ENCODE data around the gene ADAM15.

ADAM15 gene

GRCh38 chr1:155068599-155068998 lies 17.5 kb downstream of the ADAM15 start:
- no peak overlapping the region for H3K4me3 ChIP-seq (ENCODE audit: low read depth, low read length)
- no peak for DNase-seq (ENCODE audit: low read depth)
- no peak for TF ChIP-seq CTCF (IDR thresholded peaks at IDR 0.05; ENCODE audit: control insufficient read depth, extremely low read depth, insufficient read depth)

GRCh38 chr1:155069551-155070157 lies 18.5 kb downstream of the ADAM15 start:
- no peak for DNase-seq (ENCODE audit: low read depth)
- TF ChIP-seq CTCF (IDR thresholded peaks at IDR 0.05; ENCODE audit: control insufficient read depth, extremely low read depth, insufficient read depth), result no peak
- no peak overlapping the region for H3K4me3 ChIP-seq (ENCODE audit: low read depth, low read length)

- no peak overlapping the region for H3K4me3 ChIP-seq (ENCODE audit: low read depth, low read length)
- TF ChIP-seq CTCF (IDR thresholded peaks at IDR 0.05; ENCODE audit: control insufficient read depth, extremely low read depth, insufficient read depth), result no peak
- DNase-seq (ENCODE audit: low read depth), result no peak
Measured at GRCh38 chr1:155070158-155070621, 19.1 kb downstream of the ADAM15 start.

- TF ChIP-seq CTCF (IDR thresholded peaks at IDR 0.05; ENCODE audit: control insufficient read depth, extremely low read depth, insufficient read depth), result peak; percentile 20; the same call in 1 of the 2 replicates
- DNase-seq (ENCODE audit: low read depth), result no peak
- H3K4me3 ChIP-seq (ENCODE audit: low read depth, low read length), result no peak overlapping the region
Measured at GRCh38 chr1:155070721-155071569, 19.8 kb downstream of the ADAM15 start.

GRCh38 chr1:155071701-155072100 lies 20.6 kb downstream of the ADAM15 start:
- H3K4me3 ChIP-seq (ENCODE audit: low read depth, low read length), result no peak overlapping the region
- DNase-seq (ENCODE audit: low read depth), result no peak
- no peak for TF ChIP-seq CTCF (IDR thresholded peaks at IDR 0.05; ENCODE audit: control insufficient read depth, extremely low read depth, insufficient read depth)

GRCh38 chr1:155072531-155073289 lies 21.6 kb downstream of the ADAM15 start:
- H3K4me3 ChIP-seq (ENCODE audit: low read depth, low read length), result no peak overlapping the region
- DNase-seq (ENCODE audit: low read depth), result no peak
- TF ChIP-seq CTCF (IDR thresholded peaks at IDR 0.05; ENCODE audit: control insufficient read depth, extremely low read depth, insufficient read depth), result no peak
